NCI-H524 treated with DMSO at 0.1 percent for 48 hours (cell line): ENCODE measurements around the gene TBCD.
"Not testable (repeated sequence)": the region's sequence is repeated elsewhere in the genome, so short reads cannot be mapped to it uniquely, and the experiment has no call there.

Experiments used
- DNase-seq: peaks from one replicate; lab custom pipeline; 2025; lab: John Stamatoyannopoulos, UW

Gene TBCD

GRCh38 chr17:82957961-82958561, 206.2 kb downstream of the TBCD start:
- DNase-seq, result no peak

DNA sequence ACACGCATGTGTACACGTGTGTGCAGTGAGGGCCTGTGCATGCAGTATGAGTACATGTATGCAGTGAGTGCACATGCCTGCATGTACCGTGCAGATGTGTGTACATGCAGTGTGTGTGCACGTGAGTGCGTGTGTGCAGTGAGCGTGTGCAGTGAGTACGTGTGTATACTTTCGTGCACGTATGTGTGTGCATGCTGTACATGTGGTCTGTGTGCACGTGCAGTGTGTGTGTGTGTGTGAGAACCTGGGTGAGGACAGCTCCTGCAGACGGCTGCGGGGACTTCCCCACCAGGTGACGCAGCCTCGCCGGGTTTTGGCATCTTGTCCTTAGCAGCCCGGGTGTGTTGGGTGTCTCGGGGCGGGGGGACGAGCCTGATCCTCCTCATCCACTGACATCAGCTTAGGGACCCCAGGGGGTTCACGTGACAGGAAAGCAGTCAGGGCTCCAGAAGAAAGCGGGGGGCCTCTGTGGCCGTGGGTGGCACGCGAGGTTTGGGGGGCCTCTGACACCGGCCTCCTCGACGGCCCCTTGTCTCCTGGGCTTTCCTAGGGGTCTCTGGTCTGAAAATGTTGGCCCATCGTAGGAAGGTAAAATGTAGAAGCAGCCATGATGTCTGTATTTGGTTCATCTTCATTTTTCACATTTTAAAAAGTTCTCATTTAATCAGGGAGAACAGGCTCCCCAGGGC, 207.5 kb downstream of the TBCD start:
- DNase-seq, result no peak

GRCh38 chr17:82959990-82960418, 208.1 kb downstream of the TBCD start:
- no peak for DNase-seq

- no peak for DNase-seq
Measured at GRCh38 chr17:82960419-82961271, 208.8 kb downstream of the TBCD start.

DNA sequence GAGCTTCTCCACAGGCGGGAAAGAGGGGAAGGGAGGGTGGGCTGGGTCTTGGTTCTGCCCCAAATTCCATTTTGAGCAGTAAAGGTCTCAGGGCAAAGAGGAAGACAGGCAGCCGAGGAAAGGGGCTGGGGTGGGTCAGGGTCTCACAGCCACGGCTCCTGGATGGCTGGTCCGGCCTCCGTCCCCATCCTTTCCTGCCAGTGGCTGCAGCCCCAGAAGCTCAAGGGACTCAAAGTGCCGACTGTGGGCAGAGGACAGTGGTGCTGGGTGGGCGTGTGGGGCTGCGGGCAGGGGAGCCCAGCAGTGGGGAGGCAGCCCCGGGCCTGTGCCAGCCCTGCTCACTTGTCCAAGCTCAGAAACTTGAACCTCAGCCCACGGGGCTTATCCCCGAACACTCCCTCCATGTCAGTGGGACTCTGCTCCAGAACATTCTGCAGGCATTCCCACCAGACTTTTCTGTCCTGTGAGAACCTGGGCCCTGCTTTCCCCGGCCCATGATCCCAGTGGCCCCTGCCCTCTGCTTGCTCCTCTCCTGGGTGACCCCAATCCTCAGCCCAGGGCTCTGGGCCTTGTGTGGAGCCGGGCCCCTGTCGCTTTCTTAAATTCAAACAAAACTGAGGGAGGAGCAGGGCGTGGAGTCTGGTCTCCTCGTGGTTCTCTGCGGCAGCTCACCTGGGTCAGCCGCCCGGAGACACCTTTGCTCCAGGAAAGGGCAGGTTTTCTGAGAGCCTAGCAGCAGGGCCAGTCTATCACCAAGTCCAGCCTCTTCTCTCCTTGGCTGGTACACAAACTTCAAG, 209.7 kb downstream of the TBCD start:
- no peak for DNase-seq

GRCh38 chr17:82962163-82962720, 210.4 kb downstream of the TBCD start:
- no peak for DNase-seq

GRCh38 chr17:82963104-82963950, 211.5 kb downstream of the TBCD start:
- DNase-seq, result no peak

- not testable (repeated sequence) for DNase-seq
Measured at GRCh38 chr17:82964451-82964850, 212.6 kb downstream of the TBCD start.

- no peak for DNase-seq
Measured at GRCh38 chr17:82964851-82965341, 213.0 kb downstream of the TBCD start.

GRCh38 chr17:82965371-82965770, 213.5 kb downstream of the TBCD start:
- no peak for DNase-seq

GRCh38 chr17:82966415-82966814, 214.6 kb downstream of the TBCD start:
- no peak for DNase-seq

DNA sequence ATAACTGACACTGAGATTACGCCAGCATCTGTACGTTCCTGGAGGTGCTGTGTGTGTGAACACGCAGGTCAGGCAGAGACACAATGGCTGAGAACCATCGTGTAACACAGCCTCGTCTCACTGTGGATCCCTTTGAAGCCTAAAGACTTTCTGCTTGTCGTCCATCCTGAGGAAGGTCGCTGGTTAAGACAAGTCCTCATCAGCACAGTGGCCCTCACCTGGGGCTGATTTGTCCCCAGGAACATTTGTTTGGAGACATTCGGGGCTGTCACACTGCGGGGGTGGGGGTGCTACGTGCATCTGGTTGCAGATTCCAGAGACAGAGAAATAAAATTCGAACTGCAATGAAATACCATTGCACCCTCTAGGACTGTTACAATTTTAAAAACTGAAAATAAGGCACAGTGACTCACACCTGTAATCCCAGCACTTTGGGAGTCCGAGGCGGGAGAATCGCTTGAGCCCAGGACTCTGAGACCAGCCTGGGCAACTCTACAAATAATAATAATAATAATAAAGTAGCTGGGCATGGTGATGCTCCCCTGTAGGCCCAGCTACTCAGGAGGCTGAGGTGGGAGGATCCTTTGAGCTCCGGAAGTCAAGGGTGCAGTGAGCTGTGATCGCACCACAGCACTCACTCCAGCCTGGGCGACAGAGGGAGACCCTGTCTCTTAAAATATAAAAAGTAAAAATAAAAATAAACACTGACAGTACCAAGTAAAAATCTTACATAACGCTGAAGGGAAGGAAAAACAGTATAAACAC, 215.6 kb downstream of the TBCD start:
- DNase-seq, result no peak

DNA sequence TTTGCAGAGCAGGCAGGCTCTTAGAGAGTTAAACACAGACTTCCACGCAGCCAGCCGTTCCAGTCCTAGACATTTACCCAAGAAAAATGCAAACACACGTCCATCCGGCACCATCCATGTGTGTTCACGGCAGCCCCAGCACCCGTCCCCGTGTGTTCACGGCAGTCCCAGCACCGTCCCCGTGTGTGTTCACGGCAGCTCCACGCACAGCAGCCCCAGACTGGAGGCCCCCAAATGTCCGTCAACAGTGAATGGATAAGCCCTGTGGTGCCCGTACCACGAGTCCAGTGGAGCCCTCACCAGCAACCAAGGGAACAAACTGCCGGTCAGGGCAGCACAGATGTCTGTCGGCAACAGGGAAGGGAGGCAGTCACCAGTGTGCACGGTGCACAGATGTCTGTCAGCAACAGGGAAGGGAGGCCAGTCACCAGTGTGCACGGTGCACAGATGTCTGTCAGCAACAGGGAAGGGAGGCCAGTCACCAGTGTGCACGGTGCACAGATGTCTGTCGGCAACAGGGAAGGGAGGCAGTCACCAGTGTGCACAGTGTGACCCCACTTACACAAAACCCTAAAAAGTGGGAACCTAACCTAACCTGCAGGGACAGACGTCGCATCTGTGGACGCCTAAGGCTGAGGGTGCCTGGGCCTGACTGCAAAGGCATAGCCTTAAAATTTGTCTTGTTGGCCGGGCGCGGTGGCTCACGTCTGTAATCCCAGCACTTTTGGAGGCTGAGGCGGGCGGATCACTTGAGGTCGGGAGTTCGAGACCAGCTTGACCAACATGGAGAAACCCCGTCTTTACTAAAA, 216.4 kb downstream of the TBCD start:
- DNase-seq, result not testable (repeated sequence)

- no peak for DNase-seq
Measured at GRCh38 chr17:82970067-82970466, 218.2 kb downstream of the TBCD start.

GRCh38 chr17:82970818-82971590, 219.1 kb downstream of the TBCD start:
- no peak for DNase-seq

DNA sequence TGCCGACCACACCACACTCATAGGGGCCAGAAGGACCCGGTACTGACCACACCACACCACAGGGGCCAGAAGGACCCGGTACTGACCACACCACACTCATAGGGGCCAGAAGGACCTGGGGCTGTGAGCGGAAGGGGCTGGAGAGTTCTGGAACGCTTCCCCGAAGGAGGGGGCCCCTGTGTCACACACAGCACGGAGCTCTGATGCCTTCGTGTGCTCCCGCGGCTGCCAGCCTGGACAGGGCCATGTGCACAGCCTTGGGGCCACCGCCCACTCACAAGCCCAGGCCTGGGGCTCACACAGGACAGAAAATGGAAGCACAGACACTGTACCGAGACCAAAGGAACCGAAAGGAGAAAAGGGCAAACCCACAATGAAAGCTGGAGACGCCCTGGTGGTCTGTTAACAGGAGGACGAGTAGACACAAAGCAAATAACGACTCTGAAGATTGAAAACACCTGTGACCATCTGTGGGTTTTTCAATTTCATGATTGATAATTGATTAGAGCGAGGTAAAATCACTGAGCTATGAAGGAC, 221.0 kb downstream of the TBCD start:
- DNase-seq, result no peak

DNA sequence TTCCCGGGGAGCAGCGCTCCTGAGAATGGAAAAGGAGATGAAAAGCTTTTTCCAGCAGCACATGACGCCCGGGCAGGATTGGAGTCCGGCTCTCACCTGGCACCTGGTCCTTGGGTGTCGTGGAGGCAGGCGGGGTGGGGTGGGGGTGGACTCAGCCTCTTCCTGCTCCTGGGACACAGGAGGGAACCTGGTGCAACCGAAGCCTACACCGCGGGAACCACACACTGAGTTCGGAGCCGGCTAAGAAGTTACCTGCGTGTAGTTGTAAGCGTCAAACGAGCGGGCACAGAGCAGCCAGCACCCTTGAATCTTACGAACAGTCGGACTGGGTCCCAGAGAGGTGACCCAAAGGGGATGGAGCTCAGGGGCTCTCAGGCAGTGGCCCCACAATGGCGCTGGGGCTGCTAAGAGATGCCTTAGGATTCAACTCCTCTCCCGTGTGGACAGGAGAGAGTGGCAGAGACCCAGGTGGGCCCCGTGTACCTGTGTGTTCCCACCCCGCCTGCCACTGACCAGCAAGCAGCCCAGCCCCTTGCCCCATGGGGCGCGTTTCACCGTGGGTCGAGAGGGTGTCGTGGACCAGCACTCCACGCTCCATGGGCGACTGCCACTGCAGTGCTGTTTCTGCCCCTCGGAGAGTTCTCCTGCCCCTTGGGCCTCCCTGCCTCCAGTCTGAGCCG, 221.7 kb downstream of the TBCD start:
- no peak for DNase-seq
